DOHH2 (cell line): ENCODE data around the gene NAA20.

ENCODE experiments used
- H3F3A ChIP-seq: fragments of 200-600 bp; sonication (generic), shearing (Covaris generic); 2 replicates; pipeline ENCODE4 v1.6.0; 2016; ENCODE audit warnings: antibody characterized with exemption, mild to moderate bottlenecking; ENCODE audit not compliant: control insufficient read depth, insufficient read depth
- H3K27ac ChIP-seq: fragments of 200-600 bp; sonication (generic); 2 replicates; pipeline ENCODE4 v1.5.1; 2014; ENCODE audit warnings: low read depth, mild to moderate bottlenecking, low read length, moderate library complexity
- H3K27me3 ChIP-seq: fragments of 200-600 bp; sonication (generic); 2 replicates; pipeline ENCODE4 v1.6.1; 2014; ENCODE audit warnings: mild to moderate bottlenecking, low read length, mixed read lengths; ENCODE audit not compliant: control insufficient read depth
- H3K36me3 ChIP-seq: fragments of 200-600 bp; sonication (generic); 2 replicates; pipeline ENCODE4 v1.6.1; 2014; ENCODE audit warnings: mild to moderate bottlenecking, low read length, moderate library complexity, mixed read lengths; ENCODE audit not compliant: control insufficient read depth
- H3K4me1 ChIP-seq: fragments of 200-600 bp; sonication (generic); 2 replicates; pipeline ENCODE4 v1.6.1; 2014; ENCODE audit warnings: mild to moderate bottlenecking, low read length, mixed read lengths; ENCODE audit not compliant: control insufficient read depth
- H3K4me2 ChIP-seq: fragments of 200-600 bp; sonication (generic); 2 replicates; pipeline ENCODE4 v1.6.0; 2014; ENCODE audit warnings: mild to moderate bottlenecking, low read length, moderate library complexity
- H3K4me3 ChIP-seq: fragments of 200-600 bp; sonication (generic); 2 replicates; pipeline ENCODE4 v1.5.1; 2014; ENCODE audit warnings: mild to moderate bottlenecking, low read length, mixed read lengths
- H3K79me2 ChIP-seq: fragments of 200-600 bp; sonication (generic); 2 replicates; pipeline ENCODE4 v1.6.1; 2014; ENCODE audit warnings: mild to moderate bottlenecking, low read length, mixed read lengths; ENCODE audit not compliant: control insufficient read depth
- H3K9me2 ChIP-seq: fragments of 200-600 bp; sonication (generic); replicated peaks from 2 replicates; pipeline ENCODE4 v1.6.1; 2014; ENCODE audit warnings: mild to moderate bottlenecking, low read length, mixed read lengths; ENCODE audit not compliant: control insufficient read depth
- H3K9me3 ChIP-seq: fragments of 200-600 bp; sonication (generic); 2 replicates; pipeline ENCODE4 v1.6.1; 2014; ENCODE audit warnings: antibody characterized with exemption, low read length, mixed read lengths; ENCODE audit not compliant: control insufficient read depth, insufficient read depth
- H4K20me1 ChIP-seq: fragments of 200-600 bp; sonication (generic); 2 replicates; pipeline ENCODE4 v1.6.0; 2014; ENCODE audit warnings: low read depth, mild to moderate bottlenecking, antibody characterized with exemption, low read length, moderate library complexity; ENCODE audit not compliant: control insufficient read depth, insufficient read depth
- EZH2phosphoT487 ChIP-seq: fragments of 200-600 bp; sonication (generic); IDR thresholded peaks from 2 replicates; pipeline ENCODE4 v1.6.1; 2017; ENCODE audit warnings: borderline replicate concordance, mild to moderate bottlenecking, antibody characterized with exemption, low read length, moderate library complexity, mixed read lengths
- TF ChIP-seq, protein P1 (sequence below): fragments of 200-600 bp; sonication (generic); IDR thresholded peaks from one replicate; pipeline ENCODE4 v1.5.1; 2014; ENCODE audit warnings: antibody characterized with exemption, mild to moderate bottlenecking, low read depth, low read length; ENCODE audit not compliant: poor library complexity, severe bottlenecking

The NAA20 gene

DNA sequence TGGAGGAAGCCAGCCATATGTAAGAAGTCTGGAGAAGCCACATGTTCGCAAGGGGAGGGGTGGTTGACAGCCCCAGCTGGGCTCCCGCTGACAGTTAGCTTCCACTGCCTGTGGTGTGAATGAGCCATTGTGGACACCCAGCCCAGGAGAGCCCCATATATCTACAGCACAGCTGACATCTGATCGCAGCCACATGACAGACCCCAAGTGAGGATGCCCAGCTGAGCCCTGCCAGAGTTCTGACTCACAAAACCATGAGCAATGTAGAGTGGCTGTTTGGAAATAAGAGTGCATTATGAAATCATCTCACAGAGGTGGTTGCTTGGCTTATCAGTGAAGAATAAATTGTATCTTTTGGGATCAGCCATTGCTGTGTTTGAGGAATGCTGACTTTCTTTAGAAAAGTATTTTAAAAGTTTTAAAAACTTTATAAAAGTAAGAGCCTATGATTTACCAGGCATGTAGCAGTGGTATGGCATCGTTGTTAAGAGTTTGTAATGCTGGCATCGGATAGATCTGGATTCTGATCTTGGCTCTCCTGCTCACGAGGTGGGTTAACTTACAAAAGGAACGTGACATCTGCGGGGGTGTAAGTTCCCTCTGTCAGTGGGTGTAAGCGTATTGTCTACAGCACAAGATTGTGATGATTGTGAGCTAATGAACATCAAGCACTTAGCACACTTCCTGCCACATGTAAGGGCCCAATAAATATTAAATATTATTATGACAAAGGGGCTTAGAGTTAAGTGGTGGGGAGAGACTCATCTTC is 59.3 kb downstream of the NAA20 start:
- Histone ChIP-seq H3K36me3 (no peaks in the 10 kb centered on the region), H3K9me2 (no peaks in the 10 kb centered on the region), H3K4me2 (no peak overlapping the region), H3K4me3 (no peak overlapping the region), H3K27me3 (peaks cover 26% of the 10 kb centered on the region), H3K4me1 (no peaks in the 10 kb centered on the region), H3K27ac (no peak overlapping the region), H3K9me3 (no peaks in the 10 kb centered on the region), H3F3A (no peaks in the 10 kb centered on the region), H3K79me2 (no peaks in the 10 kb centered on the region), H4K20me1 (no peaks in the 10 kb centered on the region)
- TF ChIP-seq, protein P1, sequence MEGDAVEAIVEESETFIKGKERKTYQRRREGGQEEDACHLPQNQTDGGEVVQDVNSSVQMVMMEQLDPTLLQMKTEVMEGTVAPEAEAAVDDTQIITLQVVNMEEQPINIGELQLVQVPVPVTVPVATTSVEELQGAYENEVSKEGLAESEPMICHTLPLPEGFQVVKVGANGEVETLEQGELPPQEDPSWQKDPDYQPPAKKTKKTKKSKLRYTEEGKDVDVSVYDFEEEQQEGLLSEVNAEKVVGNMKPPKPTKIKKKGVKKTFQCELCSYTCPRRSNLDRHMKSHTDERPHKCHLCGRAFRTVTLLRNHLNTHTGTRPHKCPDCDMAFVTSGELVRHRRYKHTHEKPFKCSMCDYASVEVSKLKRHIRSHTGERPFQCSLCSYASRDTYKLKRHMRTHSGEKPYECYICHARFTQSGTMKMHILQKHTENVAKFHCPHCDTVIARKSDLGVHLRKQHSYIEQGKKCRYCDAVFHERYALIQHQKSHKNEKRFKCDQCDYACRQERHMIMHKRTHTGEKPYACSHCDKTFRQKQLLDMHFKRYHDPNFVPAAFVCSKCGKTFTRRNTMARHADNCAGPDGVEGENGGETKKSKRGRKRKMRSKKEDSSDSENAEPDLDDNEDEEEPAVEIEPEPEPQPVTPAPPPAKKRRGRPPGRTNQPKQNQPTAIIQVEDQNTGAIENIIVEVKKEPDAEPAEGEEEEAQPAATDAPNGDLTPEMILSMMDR = no peak
- no peak for TF ChIP-seq EZH2phosphoT487

DNA sequence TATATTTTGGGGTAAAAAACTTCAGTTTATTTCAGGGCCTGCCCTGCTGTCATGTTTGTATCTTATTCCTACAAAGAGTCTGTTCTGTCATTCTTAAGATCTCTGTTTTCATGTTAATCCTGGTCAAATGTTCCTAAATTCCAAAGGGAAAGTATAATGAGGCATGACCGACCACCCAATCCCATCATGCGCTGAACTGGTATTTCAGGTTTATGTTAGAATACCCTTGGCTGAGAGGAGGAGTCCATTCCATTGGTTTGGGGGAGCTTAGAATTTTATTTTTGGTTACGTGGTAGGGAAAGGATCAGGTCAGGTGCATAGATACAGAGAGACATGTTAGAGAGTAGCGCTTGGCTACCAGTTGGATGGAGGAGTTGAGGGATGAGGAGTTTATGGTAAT is 60.9 kb downstream of the NAA20 start:
- H3K36me3 ChIP-seq = no peaks in the 10 kb centered on the region
- TF ChIP-seq, protein P1 = no peak
- TF ChIP-seq EZH2phosphoT487 = no peak
- no peaks in the 10 kb centered on the region for H3K9me3 ChIP-seq
- no peaks in the 10 kb centered on the region for H3K4me1 ChIP-seq
- no peaks in the 10 kb centered on the region for H4K20me1 ChIP-seq
- no peak overlapping the region for H3K4me3 ChIP-seq
- no peaks in the 10 kb centered on the region for H3K9me2 ChIP-seq
- no peaks in the 10 kb centered on the region for H3F3A ChIP-seq
- H3K4me2 ChIP-seq = no peak overlapping the region
- H3K27ac ChIP-seq = no peak overlapping the region
- no peaks in the 10 kb centered on the region for H3K79me2 ChIP-seq
- H3K27me3 ChIP-seq = peaks cover 35% of the 10 kb centered on the region

DNA sequence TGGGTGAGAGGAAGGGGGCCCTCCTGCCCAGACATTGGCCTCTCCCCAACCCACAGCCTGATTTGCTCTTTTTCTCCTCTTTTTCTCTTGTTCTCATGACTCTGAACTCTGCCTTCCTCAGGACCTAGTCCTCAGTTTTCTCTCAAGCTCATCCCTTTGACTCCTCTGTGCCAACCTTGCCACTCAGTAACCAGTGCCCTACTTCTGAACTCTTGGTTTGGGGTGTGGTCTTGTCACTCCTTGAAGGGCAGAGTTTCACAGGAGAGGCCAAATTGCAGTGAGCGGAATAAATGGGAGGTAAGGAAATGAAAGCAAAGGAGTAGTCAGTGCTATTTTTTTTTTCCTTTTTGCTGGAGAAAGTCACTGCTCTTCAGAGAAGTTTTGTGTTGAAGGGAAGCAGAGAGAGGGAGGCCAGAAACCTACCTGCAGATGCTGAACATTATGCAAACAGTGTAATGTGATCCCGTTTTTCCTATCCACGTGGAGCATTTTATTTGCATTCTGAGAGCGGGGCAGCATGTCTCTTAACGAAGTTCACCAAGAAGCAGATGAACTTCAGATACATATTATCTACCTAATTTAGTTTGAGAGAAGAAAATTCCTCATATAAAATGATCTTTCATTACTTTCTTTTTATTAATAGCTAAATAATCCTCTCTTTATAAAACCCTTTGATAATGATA is 62.1 kb downstream of the NAA20 start:
- H3K4me2 ChIP-seq = no peak overlapping the region
- no peaks in the 10 kb centered on the region for H3K4me1 ChIP-seq
- no peaks in the 10 kb centered on the region for H3F3A ChIP-seq
- no peaks in the 10 kb centered on the region for H3K36me3 ChIP-seq
- no peak overlapping the region for H3K27ac ChIP-seq
- H3K9me2 ChIP-seq = no peaks in the 10 kb centered on the region
- no peak for TF ChIP-seq EZH2phosphoT487
- TF ChIP-seq, protein P1 = no peak
- no peaks in the 10 kb centered on the region for H3K9me3 ChIP-seq
- no peak overlapping the region for H3K4me3 ChIP-seq
- peaks cover 30% of the 10 kb centered on the region for H3K27me3 ChIP-seq
- no peaks in the 10 kb centered on the region for H3K79me2 ChIP-seq
- no peaks in the 10 kb centered on the region for H4K20me1 ChIP-seq
